ENCODE data around the gene COL24A1.

The COL24A1 gene

GRCh38 chr1:86159800-86160199 is 3.2 kb upstream of the COL24A1 start:
- Histone ChIP-seq H3K4me1 (ENCODE audit: control insufficient read depth, low read length) (no peaks in the 10 kb centered on the region), H3K4me3 (ENCODE audit: low read length) (no peak overlapping the region), H3K9me2 (replicated peaks; ENCODE audit: control insufficient read depth, low read length) (no peaks in the 10 kb centered on the region), H3K36me3 (ENCODE audit: control insufficient read depth, low read length) (no peaks in the 10 kb centered on the region), H3K79me2 (ENCODE audit: control insufficient read depth, low read length) (no peaks in the 10 kb centered on the region), H3K27ac (ENCODE audit: low read depth, low read length) (no peak overlapping the region), H3F3A (ENCODE audit: control insufficient read depth, insufficient read depth) (no peaks in the 10 kb centered on the region), H3K27me3 (ENCODE audit: control insufficient read depth, low read length) (no peaks in the 10 kb centered on the region), H3K4me2 (ENCODE audit: low read length) (no peak overlapping the region), H4K20me1 (ENCODE audit: control insufficient read depth, insufficient read depth, low read depth, low read length) (no peaks in the 10 kb centered on the region), H3K9me3 (ENCODE audit: control insufficient read depth, insufficient read depth, low read length) (no peaks in the 10 kb centered on the region; the same call in 1 of the 2 replicates)
- TF ChIP-seq EZH2phosphoT487 (IDR thresholded peaks at IDR 0.05; ENCODE audit: borderline replicate concordance, low read length) = no peak
- no peak for TF ChIP-seq CTCF (IDR thresholded peaks at IDR 0.05; ENCODE audit: low read depth, low read length, poor library complexity, severe bottlenecking)

GRCh38 chr1:86155807-86156565 is 586 bp downstream of the COL24A1 start:
- Histone ChIP-seq H3K27me3 (ENCODE audit: control insufficient read depth, low read length) (no peaks in the 10 kb centered on the region), H4K20me1 (ENCODE audit: control insufficient read depth, insufficient read depth, low read depth, low read length) (no peaks in the 10 kb centered on the region), H3K4me2 (ENCODE audit: low read length) (no peak overlapping the region), H3K4me1 (ENCODE audit: control insufficient read depth, low read length) (no peaks in the 10 kb centered on the region), H3K27ac (ENCODE audit: low read depth, low read length) (no peak overlapping the region), H3K4me3 (ENCODE audit: low read length) (no peak overlapping the region), H3F3A (ENCODE audit: control insufficient read depth, insufficient read depth) (no peaks in the 10 kb centered on the region), H3K9me3 (ENCODE audit: control insufficient read depth, insufficient read depth, low read length) (no peaks in the 10 kb centered on the region; the same call in 1 of the 2 replicates), H3K36me3 (ENCODE audit: control insufficient read depth, low read length) (no peaks in the 10 kb centered on the region), H3K79me2 (ENCODE audit: control insufficient read depth, low read length) (no peaks in the 10 kb centered on the region), H3K9me2 (replicated peaks; ENCODE audit: control insufficient read depth, low read length) (no peaks in the 10 kb centered on the region)
- TF ChIP-seq EZH2phosphoT487 (IDR thresholded peaks at IDR 0.05; ENCODE audit: borderline replicate concordance, low read length) (no peak), CTCF (IDR thresholded peaks at IDR 0.05; ENCODE audit: low read depth, low read length, poor library complexity, severe bottlenecking) (no peak)

GRCh38 chr1:86155051-86155806 is 1.3 kb downstream of the COL24A1 start:
- no peaks in the 10 kb centered on the region for H3K36me3 ChIP-seq (ENCODE audit: control insufficient read depth, low read length)
- H3K4me1 ChIP-seq (ENCODE audit: control insufficient read depth, low read length) = no peaks in the 10 kb centered on the region
- TF ChIP-seq EZH2phosphoT487 (IDR thresholded peaks at IDR 0.05; ENCODE audit: borderline replicate concordance, low read length) = no peak
- TF ChIP-seq CTCF (IDR thresholded peaks at IDR 0.05; ENCODE audit: low read depth, low read length, poor library complexity, severe bottlenecking) = no peak
- no peaks in the 10 kb centered on the region for H3K9me2 ChIP-seq (replicated peaks; ENCODE audit: control insufficient read depth, low read length)
- no peaks in the 10 kb centered on the region for H3F3A ChIP-seq (ENCODE audit: control insufficient read depth, insufficient read depth)
- H3K9me3 ChIP-seq (ENCODE audit: control insufficient read depth, insufficient read depth, low read length) = no peaks in the 10 kb centered on the region; the same call in 1 of the 2 replicates
- no peak overlapping the region for H3K27ac ChIP-seq (ENCODE audit: low read depth, low read length)
- H3K4me3 ChIP-seq (ENCODE audit: low read length) = no peak overlapping the region
- H3K79me2 ChIP-seq (ENCODE audit: control insufficient read depth, low read length) = no peaks in the 10 kb centered on the region
- H4K20me1 ChIP-seq (ENCODE audit: control insufficient read depth, insufficient read depth, low read depth, low read length) = no peaks in the 10 kb centered on the region
- H3K27me3 ChIP-seq (ENCODE audit: control insufficient read depth, low read length) = no peaks in the 10 kb centered on the region
- no peak overlapping the region for H3K4me2 ChIP-seq (ENCODE audit: low read length)

All from DOHH2 (cell line).